HepG2 (cell line): ENCODE results near the gene SKI. TPM values are rescaled to one million over a fixed set of nuclear protein-coding genes. Genes with fewer than 3 reads are reported as not detected.

ENCODE experiments used
- BCL6 ChIP-seq: IDR thresholded peaks from 2 replicates; pipeline ENCODE4 v1.6.1; 2016; ENCODE audit warnings: missing genetic modification reagents, missing compliant biosample characterization
- FLYWCH1 ChIP-seq: sonication (generic); formaldehyde crosslinking; IDR thresholded peaks from 2 replicates; pipeline ENCODE4 v1.8.1; 2023; ENCODE audit warnings: mild to moderate bottlenecking, missing genetic modification reagents
- HBP1 ChIP-seq: IDR thresholded peaks from 2 replicates; pipeline ENCODE4 v1.6.1; 2016; ENCODE audit warnings: low read depth, control low read depth
- HMGXB4 ChIP-seq, 2 experiments: sonication (generic) in 1 of 2; formaldehyde crosslinking in 1 of 2; IDR thresholded peaks; 2 replicates each; pipeline versions ENCODE4 v1.4.0 to v1.6.1; 2018 to 2020; ENCODE audit warnings: missing genetic modification reagents in 2 of 2, borderline replicate concordance in 1 of 2, low read depth in 1 of 2, mild to moderate bottlenecking in 1 of 2, missing biosample characterization in 1 of 2
- KMT2A ChIP-seq: sonication (generic); formaldehyde crosslinking; IDR thresholded peaks from 2 replicates; pipeline ENCODE4 v1.4.0; 2020; ENCODE audit warnings: missing genetic modification reagents
- MAF1 ChIP-seq: sonication (generic); formaldehyde crosslinking; IDR thresholded peaks from 2 replicates; pipeline ENCODE4 v1.5.0; 2020; ENCODE audit warnings: missing genetic modification reagents, borderline replicate concordance
- NFIC ChIP-seq: IDR thresholded peaks from 2 replicates; pipeline ENCODE4 v1.6.1; 2012; ENCODE audit warnings: mild to moderate bottlenecking, low read length, inconsistent platforms
- NRL ChIP-seq: sonication (generic); formaldehyde crosslinking; IDR thresholded peaks from 2 replicates; pipeline ENCODE4 v1.5.0; 2020; ENCODE audit warnings: missing genetic modification reagents, mild to moderate bottlenecking, moderate library complexity, borderline replicate concordance
- PHF20 ChIP-seq: sonication (generic); formaldehyde crosslinking; IDR thresholded peaks from 2 replicates; pipeline ENCODE4 v1.5.0; 2020; ENCODE audit warnings: mild to moderate bottlenecking, missing genetic modification reagents
- POGZ ChIP-seq: sonication (generic); formaldehyde crosslinking; IDR thresholded peaks from 2 replicates; pipeline ENCODE4 v1.4.0; 2020; ENCODE audit warnings: mild to moderate bottlenecking, missing genetic modification reagents
- RBM39 ChIP-seq: fragments of 200-400 bp; formaldehyde crosslinking; IDR thresholded peaks from one replicate; pipeline ENCODE4 v1.6.1; 2018; ENCODE audit warnings: antibody characterized with exemption, mild to moderate bottlenecking, low read depth, low read length; ENCODE audit not compliant: poor library complexity, severe bottlenecking
- ZBTB2 ChIP-seq: sonication (generic); formaldehyde crosslinking; IDR thresholded peaks from 2 replicates; pipeline ENCODE4 v1.8.0; 2022; ENCODE audit warnings: low read depth, missing genetic modification reagents
- ZNF142 ChIP-seq: sonication (generic); formaldehyde crosslinking; IDR thresholded peaks from 2 replicates; pipeline ENCODE4 v1.4.0; 2020; ENCODE audit warnings: missing genetic modification reagents
- ZNF280B ChIP-seq: sonication (generic); formaldehyde crosslinking; IDR thresholded peaks from 2 replicates; pipeline ENCODE4 v1.5.0; 2020; ENCODE audit warnings: missing genetic modification reagents, mild to moderate bottlenecking, borderline replicate concordance
- ZNF607 ChIP-seq: sonication (generic); formaldehyde crosslinking; IDR thresholded peaks from 2 replicates; pipeline ENCODE4 v1.5.1; 2020; ENCODE audit warnings: missing genetic modification reagents, mild to moderate bottlenecking, borderline replicate concordance
- polyA plus RNA-seq, 8 experiments: library from polyadenylated mRNA; depleted of rRNA in 3 of 8; stranded (reverse) in 7 of 8; unstranded in 1 of 8; fragments of >200 nt; fragmentation: Illumina TruSeq in 4 of 8; extraction: Trizol in 4 of 8; gene quantifications; 2 replicates each; pipeline versions ENCODE4 v1.2.1 to v1.2.3, GENCODE V29; 2011 to 2016; ENCODE audit warnings: low read depth in 4 of 8, missing spikeins in 1 of 8, mixed read lengths in 1 of 8; ENCODE audit not compliant: insufficient read depth in 1 of 8
- total RNA-seq, 5 experiments: library from RNA; depleted of rRNA; stranded (reverse); fragments of >200 nt; fragmentation: Illumina TruSeq; extraction: Trizol; gene quantifications; 2 replicates each; pipeline ENCODE4 v1.2.3, GENCODE V29; 2016; ENCODE audit warnings: low read depth in 1 of 5

The SKI gene
- total and polyA plus RNA-seq, 2 of the 13 experiments (the other 11 are each of a cell fraction or from before 2014, with no cell fraction given), result 4.7 to 6.9 TPM

GRCh38 chr1:2226525-2227345 is 1.4 kb upstream of the SKI start (continued):
- TF ChIP-seq ZNF280B (CRISPR knock-in tag), result no peak
- TF ChIP-seq NRL (CRISPR knock-in tag), result no peak
- no peak for TF ChIP-seq POGZ (CRISPR knock-in tag)
- no peak for TF ChIP-seq ZNF142 (CRISPR knock-in tag)
- no peak for TF ChIP-seq FLYWCH1
- TF ChIP-seq RBM39, result peak; percentile 44
- TF ChIP-seq HBP1 (CRISPR knock-in tag), result no peak
- peak; percentile 74; the same call in 1 of the 2 replicates for TF ChIP-seq ZNF607 (CRISPR knock-in tag)
- TF ChIP-seq ZBTB2, result peak; percentile 20; the same call in 1 of the 2 replicates
- TF ChIP-seq BCL6 (CRISPR knock-in tag), result peak; percentile 9; the same call in 1 of the 2 replicates
- TF ChIP-seq PHF20 (CRISPR knock-in tag), result no peak; the same call in 1 of the 2 replicates
- TF ChIP-seq NFIC, result no peak
- 0 out of 4 replicates have a peak, but pooled peaks of 1 of the 2 experiments have one; percentile 9 for TF ChIP-seq HMGXB4 (CRISPR knock-in tag; IDR thresholded peaks at IDR 0.05; ENCODE audit: borderline replicate concordance in 1 of 2, low read depth in 1 of 2)
- no peak for TF ChIP-seq MAF1 (CRISPR knock-in tag)
- TF ChIP-seq KMT2A (CRISPR knock-in tag), result no peak
